Endometrial microvascular endothelial cells (primary cell): ENCODE results near the gene MPIG6B. TPM values are rescaled to one million over a fixed set of nuclear protein-coding genes. Genes with fewer than 3 reads are reported as not detected.

ENCODE experiments used
- in situ Hi-C: cut with HindIII; loops from 2 replicates; pipeline ENCODE4 v1.10.0; 2017; ENCODE audit warnings: low sequenced_read_pairs, low pct_unique_long_range_greater_than_20kb; ENCODE audit errors: inconsistent ontology term
- total RNA-seq: library from RNA; depleted of rRNA; stranded (reverse); fragments of >200 nt; gene quantifications from one replicate; pipeline ENCODE4 v1.2.3, GENCODE V29; 2015; ENCODE audit errors: inconsistent ontology term

MPIG6B gene, protein sequence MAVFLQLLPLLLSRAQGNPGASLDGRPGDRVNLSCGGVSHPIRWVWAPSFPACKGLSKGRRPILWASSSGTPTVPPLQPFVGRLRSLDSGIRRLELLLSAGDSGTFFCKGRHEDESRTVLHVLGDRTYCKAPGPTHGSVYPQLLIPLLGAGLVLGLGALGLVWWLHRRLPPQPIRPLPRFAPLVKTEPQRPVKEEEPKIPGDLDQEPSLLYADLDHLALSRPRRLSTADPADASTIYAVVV
- total RNA-seq = not detected

DNA sequence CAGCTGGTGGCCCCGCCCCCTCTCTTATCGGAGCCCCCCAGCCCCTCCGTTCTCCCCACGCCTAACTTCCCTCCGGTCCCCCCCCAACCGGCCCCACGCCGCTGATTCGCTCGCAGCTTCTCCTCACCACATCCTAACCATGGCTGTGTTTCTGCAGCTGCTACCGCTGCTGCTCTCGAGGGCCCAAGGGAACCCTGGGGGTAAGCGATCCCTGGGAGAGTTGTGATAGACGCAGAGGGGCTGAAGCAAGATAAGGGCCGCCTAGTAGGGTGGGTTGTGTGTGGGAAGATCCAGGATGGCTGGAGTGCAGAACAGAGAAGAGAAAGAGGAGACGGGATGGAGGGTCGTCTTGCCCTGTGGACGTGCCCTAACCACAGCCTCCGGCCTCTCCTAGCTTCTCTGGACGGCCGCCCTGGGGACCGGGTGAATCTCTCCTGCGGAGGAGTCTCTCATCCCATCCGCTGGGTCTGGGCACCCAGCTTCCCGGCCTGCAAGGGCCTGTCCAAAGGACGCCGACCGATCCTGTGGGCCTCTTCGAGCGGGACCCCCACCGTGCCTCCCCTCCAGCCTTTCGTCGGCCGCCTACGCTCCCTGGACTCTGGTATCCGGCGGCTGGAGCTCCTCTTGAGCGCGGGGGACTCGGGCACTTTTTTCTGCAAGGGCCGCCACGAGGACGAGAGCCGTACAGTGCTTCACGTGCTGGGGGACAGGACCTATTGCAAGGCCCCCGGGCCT is at the start of gene MPIG6B:
MPIG6B (plus strand) TSS at position 129 of the 735 bp plus-strand sequence; CDS start at position 140, 11 bp downstream.
- in situ Hi-C loops = no loop called here

DNA sequence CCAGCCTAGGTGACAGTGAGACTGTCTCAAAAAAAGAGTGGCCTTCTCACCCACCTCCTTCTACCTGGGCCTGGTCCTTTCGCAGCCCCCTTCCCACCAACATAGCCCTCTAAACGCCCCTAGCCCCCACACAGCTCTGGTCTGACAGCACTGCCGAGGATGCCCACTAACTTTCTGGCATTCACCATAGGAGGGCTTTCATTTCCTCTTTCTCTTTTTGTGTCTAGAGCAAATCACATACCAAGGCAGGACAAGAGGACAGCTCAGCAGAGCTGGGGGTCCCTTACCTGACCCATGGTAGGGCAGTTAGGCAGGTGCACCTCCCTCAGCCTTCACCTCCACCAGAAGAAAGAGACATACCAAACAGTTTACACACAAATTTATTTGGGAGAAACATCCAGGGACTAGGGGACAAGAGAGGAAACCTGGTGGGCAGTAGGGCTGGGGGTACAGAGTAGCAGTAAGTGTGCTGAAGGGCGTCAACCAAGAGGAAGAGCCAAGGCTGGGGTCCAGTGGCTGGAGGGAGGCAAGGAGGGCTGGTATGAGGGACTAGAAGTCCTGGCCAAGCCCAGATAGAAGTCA is 46.8 kb upstream of the MPIG6B start:
- in situ Hi-C loops = no loop called here

DNA sequence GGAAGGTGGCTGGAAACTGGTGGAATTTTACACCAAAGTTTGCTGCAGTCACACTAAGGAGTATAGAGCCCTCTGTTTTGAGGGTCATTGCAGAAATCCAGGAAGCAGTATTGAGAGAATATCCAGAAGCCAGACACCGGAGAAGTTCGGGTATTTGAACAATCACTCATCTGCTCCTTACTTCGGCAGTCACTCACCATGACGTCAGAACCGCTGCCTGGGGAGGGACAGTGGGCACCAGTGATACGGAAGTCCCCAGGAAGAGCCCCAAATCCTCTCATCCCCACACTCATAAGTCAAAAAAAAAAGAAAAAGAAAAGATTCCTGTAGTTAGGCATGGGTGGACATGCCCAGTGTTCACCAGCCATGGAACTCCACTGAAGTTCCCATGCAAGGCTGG is 46.3 kb upstream of the MPIG6B start:
- in situ Hi-C loops = no loop called here

DNA sequence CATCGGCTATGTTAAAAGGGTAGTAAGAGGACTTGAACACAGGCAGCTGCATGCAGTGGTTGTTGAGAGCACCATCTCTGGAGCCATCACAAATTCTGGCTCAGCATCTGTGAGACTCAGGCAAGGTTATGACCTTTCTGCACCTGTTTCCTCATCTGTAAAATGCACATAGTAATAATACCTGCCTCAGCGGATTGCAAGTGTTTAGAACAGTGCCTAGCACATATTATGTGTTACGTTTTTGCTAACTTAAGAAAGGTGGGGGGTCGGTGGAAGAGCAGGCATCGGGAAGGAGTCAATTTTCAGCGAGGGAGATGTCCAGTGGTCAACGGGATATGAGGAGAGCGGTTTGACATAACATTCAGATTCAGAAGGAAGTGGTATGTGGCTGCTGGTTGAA is 45.2 kb upstream of the MPIG6B start:
- in situ Hi-C loops = no loop called here

DNA sequence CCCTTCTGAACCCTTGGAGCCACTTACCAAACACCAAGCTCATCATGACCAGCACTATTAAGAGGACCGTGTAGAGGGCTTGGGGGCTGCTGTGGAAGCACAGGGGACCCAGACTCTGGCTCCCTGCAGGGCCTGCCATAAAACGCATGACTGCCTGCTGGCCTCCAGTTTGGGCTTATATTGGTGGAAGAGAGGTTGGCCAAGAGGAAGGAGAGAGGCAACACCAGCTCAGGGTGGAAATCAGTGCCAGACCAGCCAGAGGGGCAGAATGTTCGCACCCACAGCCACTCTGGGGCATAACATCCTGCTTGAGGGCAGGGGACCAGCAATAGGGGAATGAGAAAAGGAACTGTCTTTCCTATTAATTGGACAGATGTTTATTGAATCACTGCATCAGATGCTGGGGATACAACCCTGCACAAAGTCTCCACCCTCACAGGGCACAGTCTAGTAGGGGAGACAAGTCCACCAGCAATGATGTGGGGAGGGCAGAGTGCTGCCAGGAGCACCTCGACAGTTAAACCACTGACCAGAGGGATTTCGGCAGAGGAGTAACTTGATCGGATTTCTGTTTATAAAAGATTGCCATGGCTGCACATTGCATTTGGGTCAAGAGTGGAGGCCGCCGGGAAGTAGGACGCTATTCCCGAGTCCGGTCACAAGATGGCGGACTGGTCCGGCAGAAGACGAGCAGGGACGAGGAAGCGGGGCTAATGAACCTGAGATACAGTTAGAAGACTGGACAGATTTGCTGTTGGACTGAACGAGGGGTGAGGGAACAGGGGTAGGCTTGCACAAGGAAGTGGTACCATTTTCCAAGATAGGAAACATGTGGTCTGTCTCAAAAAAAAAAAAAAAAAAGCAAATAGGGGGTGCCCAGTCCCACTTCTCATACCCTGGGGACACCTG is 42.7 kb upstream of the MPIG6B start, which contains the start of gene LY6G5C:
LY6G5C (minus strand) TSS at position 842 of the 909 bp plus-strand sequence; CDS start at position 148, 694 bp downstream.
- in situ Hi-C loops = no loop called here

DNA sequence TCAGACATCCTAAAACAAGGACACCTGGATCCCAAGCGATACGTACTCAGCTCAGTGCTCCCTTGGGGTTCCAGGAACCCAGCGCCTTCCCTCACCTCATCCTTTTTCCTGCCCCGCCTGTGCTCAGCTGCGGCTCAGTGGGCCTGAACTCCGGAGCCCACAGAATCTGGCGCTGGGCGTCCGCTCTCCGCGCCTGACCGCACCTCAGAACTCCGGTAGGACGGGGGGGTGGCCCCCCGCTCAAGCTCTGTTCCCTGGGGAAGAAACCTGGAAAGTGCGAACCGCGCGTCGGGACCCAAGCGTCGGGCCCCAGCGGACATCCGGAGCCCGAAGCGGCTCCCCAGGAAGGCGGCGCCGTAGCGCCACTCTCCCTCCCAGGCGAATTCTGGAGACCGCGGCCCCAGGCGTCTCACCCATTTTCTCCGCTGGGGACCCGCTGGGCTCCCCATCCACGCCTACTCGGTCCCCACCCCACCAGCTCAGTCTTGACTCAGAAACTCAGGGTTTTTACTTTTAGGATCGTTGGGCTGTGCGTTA is 42.0 kb upstream of the MPIG6B start:
- in situ Hi-C loops = no loop called here

DNA sequence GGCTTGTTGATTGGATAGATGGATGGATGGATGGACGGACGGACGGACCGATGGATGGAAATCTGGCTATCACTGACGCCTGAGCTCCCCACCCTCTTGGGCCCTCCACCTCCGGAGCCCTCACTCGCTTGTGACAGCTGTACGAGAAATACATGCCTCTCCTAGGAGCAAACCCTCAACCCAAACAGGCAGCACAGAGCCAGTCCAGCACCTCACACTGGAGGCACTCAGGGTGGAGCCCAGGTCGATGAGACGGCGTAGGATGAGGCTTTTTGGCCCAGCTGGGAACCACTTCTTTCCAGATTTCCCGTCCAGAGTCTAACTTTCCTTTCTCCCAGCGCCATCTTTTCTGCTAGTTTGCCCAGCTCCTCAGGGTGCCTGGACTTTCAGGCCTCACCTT is 39.6 kb upstream of the MPIG6B start:
- in situ Hi-C loops = no loop called here

DNA sequence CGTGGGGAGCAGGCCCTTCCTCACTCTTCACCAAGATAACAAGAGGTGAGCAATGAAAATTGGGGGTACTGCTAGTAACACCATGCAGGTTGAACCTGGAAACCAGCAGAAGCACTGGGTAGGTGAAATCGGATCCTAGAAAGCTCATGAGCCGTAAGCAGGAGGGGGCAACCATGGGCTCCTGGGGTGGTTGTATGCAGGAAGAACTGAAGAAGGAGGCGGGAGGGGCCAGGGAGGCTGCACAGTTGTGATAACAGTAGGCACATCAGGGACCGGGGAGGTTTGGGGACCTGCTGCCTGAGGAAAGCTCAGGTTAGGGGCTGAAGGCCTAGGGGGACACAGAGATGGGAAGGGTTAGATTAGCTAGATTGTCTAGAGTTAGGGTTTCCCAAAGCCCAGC is 36.7 kb upstream of the MPIG6B start:
- in situ Hi-C loops = no loop called here

DNA sequence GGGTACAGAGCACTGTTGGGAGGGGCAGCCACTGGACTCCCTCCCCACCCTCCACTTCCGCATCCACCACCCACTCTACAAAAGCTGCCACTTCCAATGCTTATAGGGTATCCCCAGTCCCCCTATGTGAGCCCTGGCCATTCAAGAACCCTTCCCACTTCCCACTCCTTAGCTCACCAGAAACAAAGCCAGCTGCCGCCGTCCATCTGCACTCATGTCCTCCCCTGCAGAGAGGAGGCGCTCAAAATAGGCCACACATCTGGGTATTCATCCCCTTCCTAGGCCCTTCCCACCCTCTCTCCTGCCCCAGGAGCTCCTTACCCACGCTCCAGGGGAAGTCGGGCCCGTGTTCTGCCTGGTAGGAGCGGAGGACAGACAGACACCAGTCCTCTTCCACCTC is 35.9 kb upstream of the MPIG6B start:
- in situ Hi-C loops = no loop called here

DNA sequence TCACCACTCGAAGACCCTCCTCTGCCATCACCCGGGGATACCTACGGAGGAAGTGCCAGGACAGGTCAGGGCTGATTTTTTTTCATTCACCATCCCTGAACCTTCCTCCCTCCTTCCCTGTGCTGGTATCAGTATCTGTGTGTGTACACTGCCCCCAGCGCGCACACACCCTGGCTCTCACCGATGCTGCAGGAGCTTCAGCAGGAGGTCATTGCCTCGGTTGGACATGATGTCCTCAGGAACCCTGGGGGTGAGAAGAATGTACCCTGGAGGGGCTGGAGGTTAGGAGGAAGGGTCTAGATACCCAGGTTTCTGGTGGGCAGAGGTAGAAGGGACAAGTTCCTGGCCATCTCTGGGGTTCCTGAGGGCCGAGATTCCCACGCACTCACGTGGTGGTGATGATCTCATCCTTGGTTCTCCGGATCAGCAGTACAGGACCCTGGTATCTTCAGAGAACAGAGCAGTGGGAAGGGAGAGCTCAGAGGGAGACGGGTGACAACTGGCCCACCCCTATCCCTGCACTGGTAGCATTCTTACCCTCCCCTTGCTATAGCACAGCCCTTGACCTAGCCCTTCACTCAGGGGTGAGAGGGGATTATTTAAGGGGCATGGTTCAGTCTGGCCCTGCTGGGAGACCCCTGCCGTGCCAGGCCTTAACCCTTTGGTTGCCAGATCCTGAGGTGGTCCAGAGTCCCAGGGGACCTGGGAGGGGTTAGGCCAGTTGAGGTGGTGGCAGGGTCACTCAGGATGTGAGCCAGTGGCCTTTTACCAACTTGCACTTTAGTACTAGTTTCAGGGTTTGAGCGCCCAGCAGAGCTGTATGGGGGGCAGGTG is 35.1 kb upstream of the MPIG6B start:
- in situ Hi-C loops = no loop called here

DNA sequence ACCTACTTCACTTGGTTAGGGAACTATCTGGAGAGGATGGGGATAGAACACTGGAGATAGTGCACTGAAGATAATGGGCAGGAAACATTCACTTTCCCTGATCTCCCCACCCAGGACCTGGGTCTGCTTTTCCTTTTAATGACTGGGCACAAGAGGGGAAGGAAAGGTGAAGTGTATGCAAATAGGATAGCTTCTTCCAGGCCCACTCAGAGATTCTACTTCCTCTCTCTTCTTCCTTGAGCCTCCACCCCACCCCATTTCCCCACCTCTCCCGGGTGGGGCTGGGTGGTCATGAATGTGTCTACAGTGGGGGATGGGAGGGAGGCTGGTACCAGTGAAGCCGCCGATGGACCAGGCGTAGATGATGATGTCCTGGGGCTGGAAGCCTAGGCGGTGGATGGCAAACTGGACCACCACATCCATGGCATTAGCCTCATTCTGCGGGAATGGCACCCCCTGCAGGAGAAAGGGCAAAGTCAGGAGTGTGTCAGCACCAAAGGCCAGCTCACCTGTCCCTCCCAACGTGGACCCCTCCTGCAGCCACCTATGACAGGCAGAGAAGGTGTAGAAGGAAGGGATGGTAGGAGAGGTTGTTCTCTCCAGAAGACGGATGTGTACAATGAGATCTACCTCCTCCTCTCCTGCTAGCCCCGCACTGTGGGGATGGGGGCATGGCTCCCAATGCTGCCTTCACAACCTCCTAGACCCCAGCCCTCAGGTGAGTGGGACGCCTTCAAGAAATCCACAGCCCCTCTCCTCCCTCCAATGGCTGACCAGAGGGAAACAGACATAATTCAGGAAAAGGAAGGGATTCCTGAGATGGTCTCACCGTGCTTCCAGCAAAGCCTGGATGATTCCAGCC is 33.7 kb upstream of the MPIG6B start:
- in situ Hi-C loops = no loop called here

DNA sequence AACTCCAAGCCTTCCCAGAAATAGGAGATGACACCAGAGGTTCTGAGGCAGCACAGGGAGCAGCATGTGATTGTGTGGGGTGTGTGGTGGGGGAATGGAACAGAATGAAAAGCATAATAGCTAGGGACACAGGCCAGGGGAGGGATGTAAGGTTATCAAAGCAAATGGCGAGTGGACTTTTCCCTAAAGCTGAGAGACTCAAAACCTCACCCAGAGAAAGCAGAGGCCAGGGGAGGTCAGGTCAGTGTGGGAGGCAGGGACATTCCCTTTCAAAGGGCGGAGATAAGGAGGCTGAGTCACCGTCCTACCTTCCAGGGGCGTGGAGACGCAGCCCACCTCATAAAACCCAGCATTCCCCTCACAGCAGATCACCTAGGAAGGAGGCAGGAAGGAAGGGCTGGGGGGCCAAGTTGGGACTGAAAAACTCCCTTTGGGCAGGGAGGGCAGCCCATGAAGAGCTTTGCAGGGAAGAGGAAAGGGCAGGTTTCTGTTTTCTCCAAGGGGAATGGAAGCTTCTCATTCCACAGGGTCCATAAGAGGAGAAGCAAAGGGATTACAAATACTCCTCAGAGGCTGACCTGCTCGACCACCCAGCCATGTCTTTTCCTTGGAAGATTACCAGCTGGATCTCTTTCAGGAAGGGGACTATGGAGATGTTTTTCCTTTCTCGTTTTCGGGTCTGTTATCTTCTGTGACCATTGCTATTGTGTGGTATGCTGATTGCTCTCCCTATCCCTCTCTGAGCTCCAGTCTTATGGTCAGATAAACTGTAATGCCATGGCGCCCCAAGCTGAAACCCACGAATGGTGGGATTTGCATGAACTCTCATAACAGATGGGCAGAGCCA is 32.7 kb upstream of the MPIG6B start:
- in situ Hi-C loops = no loop called here

DNA sequence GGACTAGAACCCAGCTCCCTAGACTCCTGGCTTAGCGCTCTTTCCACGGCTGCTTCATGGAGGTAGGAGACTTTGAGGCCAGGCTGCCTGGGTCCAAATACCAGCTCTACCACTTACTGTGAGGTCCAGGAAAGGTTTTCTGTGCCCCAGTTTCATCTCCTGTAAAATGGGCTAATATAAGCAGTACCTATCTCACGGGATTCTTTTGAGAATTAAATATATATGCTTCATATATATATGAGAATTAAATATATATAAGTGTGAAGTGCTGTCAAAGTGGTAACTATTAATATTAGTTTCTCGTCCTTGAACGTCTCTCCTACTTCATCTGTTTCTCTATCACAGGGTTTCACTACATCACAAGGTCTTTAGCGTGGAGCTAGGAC is 32.1 kb upstream of the MPIG6B start:
- in situ Hi-C loops = no loop called here

DNA sequence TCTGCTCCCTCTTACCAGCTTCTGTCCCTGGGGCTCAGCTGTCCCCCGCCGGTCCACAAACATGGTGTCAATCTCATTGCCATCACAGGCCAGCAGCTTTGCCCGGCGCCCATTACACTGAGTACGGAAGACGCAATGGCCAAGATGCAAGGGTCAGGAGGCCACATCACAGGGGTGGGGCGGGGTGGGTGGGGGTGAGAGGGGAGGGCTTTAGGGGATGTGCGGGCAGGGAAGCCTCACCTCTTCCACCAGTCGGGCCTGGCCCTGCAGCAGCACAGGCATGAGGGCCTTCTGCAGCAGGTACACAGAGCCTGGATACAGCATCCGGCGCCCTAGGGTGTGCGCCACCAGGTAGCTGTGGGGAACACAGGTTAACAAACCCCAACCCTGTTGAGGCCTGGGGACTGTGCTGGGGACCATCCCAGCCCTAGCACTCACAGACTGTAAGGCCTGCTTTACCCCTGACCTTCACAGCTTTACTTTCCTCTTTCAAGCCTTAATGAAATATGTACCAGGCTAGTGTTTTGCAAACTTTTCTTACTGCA is 31.5 kb upstream of the MPIG6B start:
- in situ Hi-C loops = no loop called here

DNA sequence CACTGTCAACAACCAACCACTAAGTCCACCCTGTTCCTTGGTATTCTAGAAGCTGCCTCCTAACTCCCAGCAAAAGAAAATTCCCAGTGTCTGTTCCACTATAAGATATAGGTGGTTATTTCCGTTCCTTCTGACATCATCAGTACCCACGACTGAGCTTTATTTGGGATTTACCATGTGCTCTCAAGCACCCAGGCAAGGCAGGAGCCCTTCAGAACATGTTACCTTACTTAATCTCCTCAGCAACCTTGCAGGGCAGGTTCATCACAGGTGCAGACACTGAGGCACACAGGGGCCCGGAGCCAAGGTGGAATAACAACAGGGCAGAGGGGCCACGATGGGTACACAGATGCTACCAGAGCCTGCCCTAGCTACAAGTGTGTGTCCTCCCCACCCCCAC is 30.8 kb upstream of the MPIG6B start:
- in situ Hi-C loops = no loop called here

DNA sequence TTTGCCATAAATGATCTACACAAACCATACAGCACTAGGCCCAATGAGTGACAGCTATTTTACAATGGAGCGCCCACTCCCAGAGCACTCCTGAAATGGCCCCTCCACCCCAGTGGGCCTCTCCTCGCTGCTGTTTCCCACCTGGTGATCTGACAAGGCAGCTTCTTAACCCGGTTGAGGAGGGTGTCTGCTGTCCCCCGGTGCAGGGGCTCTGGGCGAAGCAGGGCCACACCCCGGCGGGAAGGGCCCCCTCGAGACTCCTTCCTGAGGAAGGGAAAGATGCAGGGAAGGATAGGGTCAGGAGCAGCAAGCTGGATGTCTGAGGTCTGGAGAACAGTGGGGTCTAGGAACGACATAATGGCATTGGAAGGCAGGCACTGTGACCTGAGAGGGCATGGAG is 30.3 kb upstream of the MPIG6B start:
- in situ Hi-C loops = no loop called here
